ENCODE results near the gene SYT17.

The SYT17 gene

DNA sequence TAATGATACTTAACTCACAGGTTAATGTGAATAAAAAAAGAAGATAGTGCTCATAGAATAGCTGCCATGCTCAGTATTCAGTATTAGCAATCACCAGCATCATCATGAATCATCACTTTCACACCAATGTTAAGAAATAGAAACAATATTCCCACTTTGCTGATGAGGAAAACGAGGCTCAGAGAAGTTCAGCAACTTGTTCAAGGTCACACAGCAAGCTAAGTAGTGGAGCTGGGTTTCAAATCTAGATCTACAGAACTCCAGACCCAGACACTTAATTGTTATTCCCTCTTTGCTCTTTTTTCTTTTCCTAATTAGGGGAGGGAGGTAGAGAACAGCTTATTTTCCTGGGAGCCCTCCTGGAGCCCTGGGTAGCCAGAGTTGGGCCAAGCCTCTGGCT, 140.4 kb downstream of the SYT17 start:
- no peak for DNase-seq

- no peak for DNase-seq
Measured at GRCh38 chr16:19309178-19309577, 141.1 kb downstream of the SYT17 start.

GRCh38 chr16:19314718-19315425, 146.8 kb downstream of the SYT17 start:
- no peak for DNase-seq

- no peak for DNase-seq
Measured at GRCh38 chr16:19315889-19316433, 147.9 kb downstream of the SYT17 start.

DNA sequence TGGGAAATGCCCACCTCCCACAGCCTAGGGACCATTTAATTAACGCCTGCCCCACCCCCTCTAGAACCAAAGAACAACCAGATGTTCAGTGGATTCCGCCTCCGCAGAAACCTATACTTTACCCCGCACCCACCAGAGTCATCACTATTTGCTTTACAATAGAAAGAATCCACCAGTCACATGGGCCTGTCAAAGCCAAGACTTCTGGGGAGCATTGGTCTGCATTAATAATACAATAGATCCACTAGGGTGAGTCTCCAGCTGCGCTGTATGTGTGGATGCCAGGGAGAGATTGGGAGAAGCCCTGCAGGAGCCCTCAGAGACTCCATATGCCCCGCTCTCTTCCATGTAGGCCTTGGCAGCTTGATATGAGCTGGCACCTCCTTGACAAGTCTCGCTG, 148.8 kb downstream of the SYT17 start:
- no peak for DNase-seq

All from NCI-H2029 treated with DMSO at 0.1 percent for 48 hours (cell line).